Spleen (tissue), 11 donors: Measurements from ENCODE around the gene MYL9. TPM values are rescaled to one million over a fixed set of nuclear protein-coding genes. Genes with fewer than 3 reads are reported as not detected.

ENCODE experiments used
- DNase-seq: peaks from one replicate; pipeline ENCODE4 v3.0.0-alpha.2; 2020
- H3K27ac ChIP-seq, 8 donors: fragments of 200-600 bp; sonication (generic) in 7 of 8; 1 replicate in 4 of 8; 2 replicates in 4 of 8; pipeline versions ENCODE4 v1.5.0 to v1.8.0; 2016 to 2021; ENCODE audit warnings: inconsistent platforms in 4 of 8, mild to moderate bottlenecking in 4 of 8, moderate library complexity in 1 of 8
- H3K27me3 ChIP-seq, 7 donors: fragments of 200-600 bp; sonication (generic) in 6 of 7; replicated peaks in 1 of 7; 1 replicate in 4 of 7; 2 replicates in 3 of 7; pipeline versions ENCODE4 v1.5.0 to v1.8.0; 2016 to 2021; ENCODE audit warnings: inconsistent platforms in 3 of 7, mild to moderate bottlenecking in 1 of 7
- H3K36me3 ChIP-seq, 6 donors: fragments of 200-600 bp; sonication (generic) in 5 of 6; 1 replicate in 4 of 6; 2 replicates in 2 of 6; pipeline versions ENCODE4 v1.5.0 to v1.8.0; 2016 to 2021; ENCODE audit warnings: inconsistent platforms in 2 of 6
- H3K4me1 ChIP-seq, 6 donors: fragments of 200-600 bp; sonication (generic) in 5 of 6; 1 replicate in 3 of 6; 2 replicates in 3 of 6; pipeline versions ENCODE4 v1.5.0 to v1.8.0; 2016 to 2021; ENCODE audit warnings: inconsistent platforms in 3 of 6
- H3K4me3 ChIP-seq, 8 donors: fragments of 200-600 bp; sonication (generic) in 7 of 8; 1 replicate in 4 of 8; 2 replicates in 4 of 8; pipeline versions ENCODE4 v1.5.0 to v1.8.0; 2016 to 2021; ENCODE audit warnings: inconsistent platforms in 4 of 8, mild to moderate bottlenecking in 4 of 8, moderate library complexity in 2 of 8
- H3K9me3 ChIP-seq, 8 donors: fragments of 200-600 bp; sonication (generic) in 7 of 8; 1 replicate in 4 of 8; 2 replicates in 4 of 8; pipeline versions ENCODE4 v1.5.0 to v1.8.0; 2016 to 2021; ENCODE audit warnings: inconsistent platforms in 4 of 8
- POLR2A ChIP-seq, 3 donors: fragments of 450-650 bp; IDR thresholded peaks; one replicate each; pipeline ENCODE4 v1.5.1; 2017; ENCODE audit warnings: antibody characterized with exemption in 3 of 3, mild to moderate bottlenecking in 1 of 3
- POLR2AphosphoS5 ChIP-seq, 3 donors: sonication (generic); formaldehyde crosslinking; IDR thresholded peaks; one replicate each; pipeline ENCODE4 v1.5.1; 2017; ENCODE audit warnings: antibody characterized with exemption in 3 of 3
- WGBS, 5 donors: extraction: QIAGEN DNeasy Blood & Tissue Kit in 3 of 5; methylation state at CpG; one replicate each; pipeline versions ENCODE4 v1.1.5 to v1.1.7; 2013 to 2018; 5-methylcytosine and 5-hydroxymethylcytosine counted together
- intact Hi-C: fragments of 100-400 bp; cut with DNase I; formaldehyde crosslinking; loops from one replicate; pipeline ENCODE4 v1.15.0; 2023; ENCODE audit warnings: low total_unique reads
- polyA plus RNA-seq, 3 donors: library from polyadenylated mRNA; stranded (reverse); fragments of 200-250 nt; gene quantifications; one replicate each; pipeline ENCODE4 v1.2.1, GENCODE V29; 2013
- total RNA-seq, 7 donors: library from RNA; depleted of rRNA in 3 of 7; stranded (reverse); fragments of >200 nt in 3 of 7; fragmentation: NEBNext Ultra II Directional in 4 of 7; extraction: Animal tissue kit (Norgen Biotek cat#: 25700) in 4 of 7; gene quantifications; one replicate each; pipeline versions ENCODE4 v1.1.0 to v1.2.1, GENCODE V29; 2016 to 2021
- TF ChIP-seq, protein P1 (sequence below), 11 experiments: fragments of 200-600 bp in 7 of 11; fragments of 450-650 bp in 4 of 11; sonication (generic) in 4 of 11; IDR thresholded peaks in 8 of 11; conservative IDR thresholded peaks in 3 of 11; 1 replicate in 7 of 11; 2 replicates in 4 of 11; pipeline versions ENCODE4 v1.4.0 to v1.8.0; 2016 to 2021; ENCODE audit warnings: antibody characterized with exemption in 11 of 11, inconsistent platforms in 4 of 11, mild to moderate bottlenecking in 1 of 11
- donor health status: healthy with polysubstance abuse.
- donor health status: DM: no; HTN: no; CAD: no; lungs with moderate emphysema.
- donor health status: DM: no; HTN: no; CAD: no.
- donor health status: Bipolar disorder and iron deficiency.
- donor health status: healthy.
- donor health status: DM: no; HTN: no; CAD: no.
- donor health status: DM: yes; HTN: yes; CAD: no.

Gene MYL9
- total and polyA plus RNA-seq, 10 donors = 30.4 to 369 (median 83.2) TPM

DNA sequence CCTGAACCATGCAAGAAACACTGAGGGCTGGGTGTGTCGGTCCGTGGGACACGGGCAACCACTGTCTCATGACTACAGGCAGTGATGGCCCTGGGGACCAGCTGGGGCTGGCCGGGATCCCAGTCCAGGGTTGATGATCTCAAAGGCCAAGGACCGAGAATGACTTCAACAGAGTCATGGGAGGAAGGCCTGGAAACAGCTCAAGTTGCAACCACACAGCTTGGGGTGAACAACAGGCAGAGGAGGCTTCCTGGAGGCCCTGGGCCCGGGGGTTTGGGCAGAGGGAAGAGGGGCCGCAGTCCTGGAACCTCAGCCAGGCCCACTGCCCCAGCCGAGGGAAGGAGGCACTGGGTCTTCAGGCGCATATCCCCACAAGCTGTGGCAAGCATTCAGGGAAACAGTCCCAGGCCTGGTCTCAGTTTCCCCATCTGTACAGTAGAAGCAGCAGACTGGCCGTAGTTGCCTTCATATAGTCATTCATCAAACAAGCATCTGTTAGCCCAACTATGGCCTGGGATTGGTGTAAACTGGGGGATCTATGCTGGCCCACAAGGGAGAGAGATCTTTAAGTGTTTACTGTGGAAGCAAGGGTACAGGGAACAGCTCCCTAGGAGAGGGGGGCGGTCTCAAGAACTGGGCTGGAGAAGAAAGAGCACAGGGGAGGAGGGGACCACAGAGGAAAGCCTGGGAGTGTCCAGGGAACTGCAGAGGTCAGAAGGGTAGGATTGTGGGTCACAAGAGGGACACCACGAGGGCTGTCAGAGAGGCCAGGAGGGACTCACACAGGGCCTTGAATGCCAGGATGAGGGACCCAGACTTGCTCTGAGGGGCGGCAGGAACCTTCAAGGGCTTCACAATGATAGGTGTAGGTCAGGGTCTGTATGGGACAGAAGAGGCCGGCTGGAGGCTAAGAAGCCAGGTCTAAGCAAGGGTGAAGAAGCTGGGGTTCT lies 2.1 kb downstream of the MYL9 start:
- H3K4me1 ChIP-seq = peaks cover 0 to 78% (median 43%) of the 10 kb centered on the region in 6 donors
- TF ChIP-seq, protein P1, sequence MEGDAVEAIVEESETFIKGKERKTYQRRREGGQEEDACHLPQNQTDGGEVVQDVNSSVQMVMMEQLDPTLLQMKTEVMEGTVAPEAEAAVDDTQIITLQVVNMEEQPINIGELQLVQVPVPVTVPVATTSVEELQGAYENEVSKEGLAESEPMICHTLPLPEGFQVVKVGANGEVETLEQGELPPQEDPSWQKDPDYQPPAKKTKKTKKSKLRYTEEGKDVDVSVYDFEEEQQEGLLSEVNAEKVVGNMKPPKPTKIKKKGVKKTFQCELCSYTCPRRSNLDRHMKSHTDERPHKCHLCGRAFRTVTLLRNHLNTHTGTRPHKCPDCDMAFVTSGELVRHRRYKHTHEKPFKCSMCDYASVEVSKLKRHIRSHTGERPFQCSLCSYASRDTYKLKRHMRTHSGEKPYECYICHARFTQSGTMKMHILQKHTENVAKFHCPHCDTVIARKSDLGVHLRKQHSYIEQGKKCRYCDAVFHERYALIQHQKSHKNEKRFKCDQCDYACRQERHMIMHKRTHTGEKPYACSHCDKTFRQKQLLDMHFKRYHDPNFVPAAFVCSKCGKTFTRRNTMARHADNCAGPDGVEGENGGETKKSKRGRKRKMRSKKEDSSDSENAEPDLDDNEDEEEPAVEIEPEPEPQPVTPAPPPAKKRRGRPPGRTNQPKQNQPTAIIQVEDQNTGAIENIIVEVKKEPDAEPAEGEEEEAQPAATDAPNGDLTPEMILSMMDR (IDR thresholded peaks at IDR 0.05 in 8 of 11, conservative IDR thresholded peaks at IDR 0.05 in 3 of 11) = no peak
- peak; percentile 16 to 54 (median 53) for TF ChIP-seq POLR2AphosphoS5 (IDR thresholded peaks at IDR 0.05)
- peaks cover 0 to 38% (median 0%) of the 10 kb centered on the region in 6 donors for H3K36me3 ChIP-seq
- peaks cover 0 to 13% (median 0%) of the 10 kb centered on the region in 7 donors for H3K27me3 ChIP-seq
- peak overlapping the region in 7 of 8 donors; percentile 15 to 86 (median 81) for H3K27ac ChIP-seq
- no peaks in the 10 kb centered on the region for H3K9me3 ChIP-seq
- DNase-seq = peak; percentile 67
- H3K4me3 ChIP-seq = peak overlapping the region in 6 of 8 donors; percentile 40 to 74 (median 50)
- intact Hi-C loops = no loop called here
- WGBS, 5 donors = 66 to 84% (median 75%) methylated on average over 11 to 14 of the region's 14 CpGs

GRCh38 chr20:36544134-36545018 lies 3.1 kb downstream of the MYL9 start:
- intact Hi-C loops = no loop called here
- peaks cover 0 to 48% (median 0%) of the 10 kb centered on the region in 6 donors for H3K36me3 ChIP-seq
- peak; percentile 65 for DNase-seq
- peaks cover 0 to 78% (median 43%) of the 10 kb centered on the region in 6 donors for H3K4me1 ChIP-seq
- TF ChIP-seq POLR2AphosphoS5 (IDR thresholded peaks at IDR 0.05) (no peak), POLR2A (IDR thresholded peaks at IDR 0.05) (no peak)
- TF ChIP-seq, protein P1 (IDR thresholded peaks at IDR 0.05 in 8 of 11, conservative IDR thresholded peaks at IDR 0.05 in 3 of 11) = no peak
- H3K27ac ChIP-seq = peak overlapping the region in 6 of 8 donors; percentile 15 to 86 (median 80)
- H3K27me3 ChIP-seq = peaks cover 0 to 13% (median 0%) of the 10 kb centered on the region in 7 donors
- peak overlapping the region in 5 of 8 donors; percentile 23 to 74 (median 55) for H3K4me3 ChIP-seq
- no peaks in the 10 kb centered on the region for H3K9me3 ChIP-seq
- WGBS, 5 donors = 66 to 83% (median 77%) methylated on average over 11 to 15 of the region's 15 CpGs

DNA sequence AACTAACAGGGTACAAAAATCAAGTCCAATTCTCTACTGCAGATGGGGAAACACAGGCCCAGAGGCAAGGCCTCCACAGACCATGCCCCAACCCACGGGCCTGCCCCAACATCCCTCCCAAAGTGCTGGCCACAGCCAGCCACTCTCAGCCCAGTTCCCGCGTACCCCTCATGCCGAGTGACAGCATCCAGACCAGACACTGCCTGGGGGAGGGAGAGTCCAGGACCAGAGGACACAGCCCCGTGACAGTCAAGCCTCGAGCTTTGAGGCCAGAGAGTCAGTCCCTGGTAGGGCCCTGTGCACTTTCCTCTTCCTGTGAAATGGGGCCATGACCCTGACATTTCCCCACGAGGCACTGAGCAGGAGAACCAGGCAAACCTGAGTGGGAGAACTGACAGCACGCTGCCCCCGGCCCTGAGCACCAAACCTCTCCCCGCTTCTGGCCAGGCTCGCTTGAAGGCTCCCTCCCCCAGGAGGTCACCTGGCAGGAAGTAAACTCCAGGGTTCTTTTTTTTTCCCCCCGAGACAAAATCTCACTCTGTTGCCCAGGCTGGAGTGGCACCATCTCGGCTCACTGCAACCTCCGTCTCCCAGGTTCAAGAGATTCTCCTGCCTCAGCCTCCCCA lies 4.9 kb downstream of the MYL9 start:
- Histone ChIP-seq H3K9me3 (no peaks in the 10 kb centered on the region), H3K4me1 (peaks cover 0 to 77% (median 37%) of the 10 kb centered on the region in 6 donors), H3K27me3 (peaks cover 0 to 4% (median 0%) of the 10 kb centered on the region in 7 donors), H3K4me3 (no peak overlapping the region), H3K36me3 (peaks cover 0 to 50% (median 0%) of the 10 kb centered on the region in 6 donors), H3K27ac (peak overlapping the region in 3 of 8 donors; percentile 22 to 46 (median 38))
- peak; percentile 66 for DNase-seq
- intact Hi-C loops = no loop called here
- TF ChIP-seq POLR2A (IDR thresholded peaks at IDR 0.05) (no peak), POLR2AphosphoS5 (IDR thresholded peaks at IDR 0.05) (peak in 1 of 3 donors; percentile 13)
- TF ChIP-seq, protein P1 (IDR thresholded peaks at IDR 0.05 in 8 of 11, conservative IDR thresholded peaks at IDR 0.05 in 3 of 11) = no peak
- 58 to 81% (median 75%) methylated on average over 14 of the region's 14 CpGs for WGBS, 5 donors
